Loucy (cell line): ENCODE measurements around the gene C11orf68.

ENCODE experiments used
- CTCF ChIP-seq: fragments of 200-600 bp; sonication (generic); conservative IDR thresholded peaks from 2 replicates; pipeline ENCODE4 v1.5.1; 2014; ENCODE audit warnings: mild to moderate bottlenecking, antibody characterized with exemption, low read length
- EZH2phosphoT487 ChIP-seq: fragments of 200-600 bp; IDR thresholded peaks from 2 replicates; pipeline ENCODE4 v1.6.1; 2018; ENCODE audit warnings: antibody characterized with exemption, mild to moderate bottlenecking, moderate library complexity, borderline replicate concordance

GRCh38 chr11:65898656-65899355 is 20.1 kb downstream of the C11orf68 start:
- TF ChIP-seq CTCF (no peak), EZH2phosphoT487 (no peak)
